ENCODE results near the gene XCL2.
"Not testable (repeated sequence)": the region's sequence is repeated elsewhere in the genome, so short reads cannot be mapped to it uniquely, and the experiment has no call there.

The XCL2 gene

GRCh38 chr1:168574234-168574633 lies 30.4 kb upstream of the XCL2 start:
- peak; percentile 35 for TF ChIP-seq CTCF (IDR thresholded peaks at IDR 0.05)
- not testable (repeated sequence) for H3K9me3 Mint-ChIP-seq; H3K4me1 Mint-ChIP-seq; H3K36me3 Mint-ChIP-seq (ENCODE audit: low read depth); H3K27ac Mint-ChIP-seq; H3K27me3 Mint-ChIP-seq (ENCODE audit: low read depth, poor library complexity); DNase-seq; H3K4me3 Mint-ChIP-seq

- no peaks in the 10 kb centered on the region for H3K9me3 Mint-ChIP-seq
- no peaks in the 10 kb centered on the region for H3K27me3 Mint-ChIP-seq (ENCODE audit: low read depth, poor library complexity)
- H3K36me3 Mint-ChIP-seq (ENCODE audit: low read depth) = no peaks in the 10 kb centered on the region
- H3K4me1 Mint-ChIP-seq = no peaks in the 10 kb centered on the region
- no peak overlapping the region for H3K27ac Mint-ChIP-seq
- TF ChIP-seq CTCF (IDR thresholded peaks at IDR 0.05) = no peak
- no peak overlapping the region for H3K4me3 Mint-ChIP-seq
- no peak for DNase-seq
These were observed 28.8 kb upstream of the XCL2 start for GRCh38 chr1:168572633-168573032.

GRCh38 chr1:168570652-168571051 lies 26.9 kb upstream of the XCL2 start:
- Mint-ChIP-seq H3K36me3 (ENCODE audit: low read depth) (no peaks in the 10 kb centered on the region), H3K4me3 (no peak overlapping the region), H3K9me3 (no peaks in the 10 kb centered on the region), H3K27me3 (ENCODE audit: low read depth, poor library complexity) (no peaks in the 10 kb centered on the region), H3K27ac (no peak overlapping the region), H3K4me1 (no peaks in the 10 kb centered on the region)
- TF ChIP-seq CTCF (IDR thresholded peaks at IDR 0.05) = no peak
- no peak for DNase-seq

- no peaks in the 10 kb centered on the region for H3K4me1 Mint-ChIP-seq
- no peak for TF ChIP-seq CTCF (IDR thresholded peaks at IDR 0.05)
- H3K36me3 Mint-ChIP-seq (ENCODE audit: low read depth) = no peaks in the 10 kb centered on the region
- H3K9me3 Mint-ChIP-seq = no peaks in the 10 kb centered on the region
- H3K4me3 Mint-ChIP-seq = no peak overlapping the region
- no peak overlapping the region for H3K27ac Mint-ChIP-seq
- DNase-seq = no peak
- H3K27me3 Mint-ChIP-seq (ENCODE audit: low read depth, poor library complexity) = no peaks in the 10 kb centered on the region
These were observed 24.5 kb upstream of the XCL2 start for GRCh38 chr1:168568346-168568745.

- H3K36me3 Mint-ChIP-seq (ENCODE audit: low read depth) = no peaks in the 10 kb centered on the region
- H3K4me1 Mint-ChIP-seq = no peaks in the 10 kb centered on the region
- no peak for TF ChIP-seq CTCF (IDR thresholded peaks at IDR 0.05)
- H3K9me3 Mint-ChIP-seq = no peaks in the 10 kb centered on the region
- H3K27me3 Mint-ChIP-seq (ENCODE audit: low read depth, poor library complexity) = no peaks in the 10 kb centered on the region
- H3K4me3 Mint-ChIP-seq = no peak overlapping the region
- H3K27ac Mint-ChIP-seq = no peak overlapping the region
- DNase-seq = no peak
These were observed 23.8 kb upstream of the XCL2 start for GRCh38 chr1:168567568-168567967.

GRCh38 chr1:168567007-168567406 lies 23.2 kb upstream of the XCL2 start:
- Mint-ChIP-seq H3K4me1 (no peaks in the 10 kb centered on the region), H3K9me3 (no peaks in the 10 kb centered on the region), H3K27me3 (ENCODE audit: low read depth, poor library complexity) (no peaks in the 10 kb centered on the region), H3K27ac (no peak overlapping the region), H3K4me3 (no peak overlapping the region), H3K36me3 (ENCODE audit: low read depth) (no peaks in the 10 kb centered on the region)
- no peak for TF ChIP-seq CTCF (IDR thresholded peaks at IDR 0.05)
- no peak for DNase-seq
